Cerebellar cortex (tissue), 1 donor: ENCODE measurements around the gene SPATA21.

ENCODE experiments used
- DNase-seq: peaks from one replicate; pipeline ENCODE4 v3.0.0-alpha.2; 2015; ENCODE audit warnings: low spot score

The SPATA21 gene

GRCh38 chr1:16421201-16421600 lies 16.0 kb downstream of the SPATA21 start:
- no peak for DNase-seq

- DNase-seq = no peak
Observed at GRCh38 chr1:16420424-16421118, 16.7 kb downstream of the SPATA21 start.

GRCh38 chr1:16418823-16419425 lies 18.3 kb downstream of the SPATA21 start:
- no peak for DNase-seq

GRCh38 chr1:16413191-16413590 lies 24.0 kb downstream of the SPATA21 start:
- no peak for DNase-seq

- no peak for DNase-seq
Observed at GRCh38 chr1:16410803-16411202, 26.4 kb downstream of the SPATA21 start.

GRCh38 chr1:16409536-16410152 lies 27.6 kb downstream of the SPATA21 start:
- no peak for DNase-seq

GRCh38 chr1:16406868-16407267 lies 30.4 kb downstream of the SPATA21 start:
- DNase-seq = no peak

DNA sequence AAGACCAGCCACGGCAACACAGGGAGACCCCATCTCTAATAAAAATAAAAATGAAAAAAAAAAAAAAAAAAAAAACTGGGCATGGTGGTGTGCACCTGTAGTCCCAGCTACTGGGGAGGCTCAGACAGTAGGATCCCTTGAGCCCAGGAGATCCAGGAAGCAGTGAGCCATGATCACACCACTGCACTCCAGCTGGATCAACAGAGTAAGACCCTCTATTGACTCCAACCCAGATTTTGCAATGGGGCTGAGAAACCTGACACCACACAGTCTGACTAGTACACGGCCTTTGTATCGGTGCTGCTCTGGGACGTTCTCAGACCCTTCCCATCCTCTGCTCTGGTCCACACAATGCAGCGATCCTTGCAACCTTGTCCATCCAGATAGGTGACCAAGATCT lies 31.8 kb downstream of the SPATA21 start:
- no peak for DNase-seq

DNA sequence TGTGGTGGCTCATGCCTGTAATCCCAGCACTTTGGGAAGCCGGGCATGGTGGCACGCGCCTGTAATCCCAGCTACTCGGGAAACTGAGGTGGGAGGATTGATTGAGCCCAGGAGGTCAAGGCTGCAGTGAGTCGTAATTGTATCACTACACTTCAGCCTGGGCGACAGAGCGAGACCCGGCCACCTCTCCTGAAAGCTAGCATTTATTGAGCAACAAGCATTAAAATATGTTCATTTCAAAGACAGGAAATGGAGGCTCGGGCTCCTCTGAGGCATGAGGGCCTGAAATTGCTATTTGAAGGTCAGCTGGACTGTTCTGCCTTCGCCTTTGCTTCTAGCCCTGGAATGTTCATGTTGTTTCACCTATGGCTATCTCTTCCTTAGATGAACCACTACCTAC lies 34.5 kb downstream of the SPATA21 start:
- no peak for DNase-seq

DNA sequence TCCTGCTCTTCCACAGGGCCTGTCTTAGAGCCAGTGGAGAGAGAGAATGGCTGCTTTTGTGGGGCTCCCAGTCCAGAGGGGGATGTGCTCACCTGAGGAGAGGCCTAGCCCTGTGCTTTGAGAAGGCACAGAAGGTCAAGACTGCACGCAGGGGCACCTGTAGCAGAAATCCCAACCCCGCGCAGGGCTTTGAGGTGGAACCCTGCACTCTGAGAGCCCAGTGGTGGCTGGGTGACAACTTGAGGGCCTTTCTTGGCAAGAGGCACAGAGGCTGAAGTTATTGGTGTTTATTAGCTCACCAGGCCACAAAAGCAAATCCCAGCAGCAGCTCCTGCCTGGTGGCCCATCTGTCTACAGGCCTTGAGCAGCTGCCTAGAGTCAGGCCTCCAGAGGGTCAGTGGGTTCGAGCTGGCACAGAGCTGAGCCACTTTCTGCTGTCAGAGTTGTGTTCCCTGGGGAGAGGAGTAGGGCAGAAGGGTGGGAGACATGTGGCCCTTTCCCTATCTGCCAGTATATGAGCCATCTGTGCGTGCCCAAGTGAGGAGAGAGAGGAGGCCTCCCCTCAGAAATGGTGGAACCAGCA lies 38.8 kb downstream of the SPATA21 start:
- no peak for DNase-seq

- no peak for DNase-seq
Observed at GRCh38 chr1:16397120-16397519, 40.1 kb downstream of the SPATA21 start.

- DNase-seq = peak; percentile 43
Observed at GRCh38 chr1:16396591-16396990, 40.6 kb downstream of the SPATA21 start.

DNA sequence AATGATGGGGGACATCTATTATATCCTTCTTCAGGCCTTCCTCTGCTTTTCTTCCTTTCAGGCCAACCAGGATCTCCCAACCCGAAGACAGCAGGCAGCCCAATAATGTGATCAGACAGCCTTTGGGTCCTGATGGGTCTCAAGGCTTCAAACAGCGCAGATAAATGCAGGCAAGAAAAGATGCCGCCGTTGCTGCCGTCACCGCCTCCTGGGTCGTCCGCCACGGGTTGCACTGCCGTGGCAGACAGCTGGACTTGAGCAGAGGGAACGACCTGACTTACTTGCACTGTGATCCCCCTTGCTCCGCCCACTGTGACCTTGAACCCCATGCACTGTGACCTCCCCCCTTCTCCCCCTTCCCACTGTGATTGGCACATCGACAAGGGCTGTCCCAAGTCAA lies 42.2 kb downstream of the SPATA21 start:
- DNase-seq = no peak

DNA sequence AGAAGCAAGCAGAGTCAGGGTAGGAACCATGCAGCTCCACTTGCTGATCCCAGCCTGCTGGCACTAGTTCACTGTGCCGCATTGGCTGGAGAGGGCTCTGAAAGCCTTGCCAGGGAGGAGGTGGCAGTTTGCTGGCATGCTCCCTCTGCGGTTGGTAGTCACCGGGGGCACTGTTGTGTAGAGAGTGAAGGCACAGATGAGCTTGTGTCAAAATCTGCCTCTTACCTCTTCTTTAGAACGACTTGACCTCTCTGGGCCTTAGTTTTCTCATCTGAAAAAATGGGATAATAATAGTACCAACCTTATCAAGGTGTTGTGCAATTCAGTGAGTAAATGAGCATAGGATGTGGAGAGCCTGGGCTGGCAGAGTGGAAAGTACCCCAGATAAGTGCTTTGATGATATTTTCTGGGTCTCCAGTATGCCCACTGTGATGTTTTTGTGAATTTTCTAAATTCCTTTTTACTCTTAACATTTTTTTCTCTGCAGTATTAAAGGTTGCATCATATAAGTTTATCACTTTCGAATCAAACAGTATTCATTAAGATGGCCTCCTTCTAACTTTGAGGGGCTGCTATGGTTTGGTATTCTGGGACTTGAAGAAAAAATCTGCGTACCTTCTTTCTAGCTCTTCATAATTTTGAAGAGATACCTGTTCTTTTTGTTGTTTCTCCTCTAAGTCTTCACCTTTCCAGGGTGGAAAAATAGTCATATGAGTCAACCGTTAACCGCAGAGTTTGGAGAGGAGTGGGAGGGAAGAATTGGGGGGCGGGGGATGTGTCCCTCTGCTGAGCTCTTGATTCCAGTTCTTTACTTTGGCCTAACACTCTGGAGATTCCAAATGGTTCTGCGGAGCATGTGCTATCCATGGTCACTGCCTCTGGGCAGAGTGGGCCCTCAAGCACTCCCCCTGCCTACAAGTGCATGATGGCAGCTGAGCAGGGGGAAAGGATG lies 43.4 kb downstream of the SPATA21 start:
- peak; percentile 95 for DNase-seq

GRCh38 chr1:16392740-16393569 lies 44.3 kb downstream of the SPATA21 start:
- no peak for DNase-seq

- no peak for DNase-seq
Observed at GRCh38 chr1:16391411-16391810, 45.8 kb downstream of the SPATA21 start.

DNA sequence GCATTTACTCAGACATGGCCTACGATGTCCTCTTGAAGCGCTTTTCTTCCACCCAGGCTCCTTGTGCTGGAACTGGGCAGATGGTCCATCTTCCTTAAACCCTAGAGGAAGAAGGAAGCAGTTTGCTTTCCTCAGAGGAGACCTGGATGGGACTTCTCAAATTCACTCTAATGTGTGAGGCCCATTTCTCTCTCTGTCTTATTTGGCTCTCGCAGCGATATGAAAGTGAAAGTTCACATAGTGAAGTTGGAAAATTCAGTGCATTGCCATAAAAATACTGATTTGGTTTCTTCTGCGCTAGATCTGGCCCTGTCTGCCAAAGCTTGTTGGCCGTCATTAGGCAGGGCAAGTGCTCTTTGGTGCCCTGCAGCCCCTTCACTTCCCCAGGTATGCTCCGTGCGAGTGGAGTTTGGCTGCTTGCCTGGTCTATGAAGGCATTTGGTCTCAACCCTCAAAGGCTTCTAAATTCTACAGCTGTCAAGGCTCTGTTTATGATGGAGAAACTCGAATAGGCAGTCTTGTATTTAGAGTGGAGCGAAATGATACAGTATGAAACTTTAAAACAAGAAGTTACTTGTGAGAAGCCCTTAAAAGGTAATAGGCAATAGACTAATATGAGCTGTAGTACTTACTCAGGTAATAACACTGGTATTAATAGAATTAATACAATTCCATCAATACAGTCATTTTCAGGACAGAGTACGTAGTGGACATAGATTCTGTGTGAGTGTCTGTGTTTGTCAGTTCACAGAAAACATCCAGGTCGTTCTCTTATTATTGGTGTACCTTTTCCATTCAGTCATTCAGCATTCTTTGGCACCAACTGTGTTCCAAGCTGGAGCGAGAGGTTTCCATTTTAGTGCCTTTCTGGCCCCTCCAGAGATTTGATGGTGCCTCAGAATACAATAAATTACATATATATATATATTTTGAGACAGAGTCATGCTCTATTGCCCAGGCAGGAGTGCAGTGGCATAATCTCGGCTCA lies 49.7 kb downstream of the SPATA21 start:
- no peak for DNase-seq

- DNase-seq = peak; percentile 77
Observed at GRCh38 chr1:16386454-16387113, 50.6 kb downstream of the SPATA21 start.
